GM21717 (cell line): Measurements from ENCODE around the gene ATF6.
"Not testable (repeated sequence)": the region's sequence is repeated elsewhere in the genome, so short reads cannot be mapped to it uniquely, and the experiment has no call there.

Source experiments
- ATAC-seq: cut with Tn5 transposase; IDR thresholded peaks from one replicate; pipeline ENCODE4 v1.9.1; 2021; ENCODE audit warnings: mild to moderate bottlenecking, moderate library complexity; ENCODE audit not compliant: unreplicated experiment

The ATF6 gene

GRCh38 chr1:161826478-161826877, 60.4 kb downstream of the ATF6 start:
- no peak for ATAC-seq

GRCh38 chr1:161827786-161828185, 61.7 kb downstream of the ATF6 start:
- ATAC-seq = no peak

- not testable (repeated sequence) for ATAC-seq
These were observed 66.3 kb downstream of the ATF6 start for GRCh38 chr1:161832299-161832907.

GRCh38 chr1:161834967-161835550, 68.9 kb downstream of the ATF6 start:
- no peak for ATAC-seq

- ATAC-seq = no peak
These were observed 69.9 kb downstream of the ATF6 start for GRCh38 chr1:161836018-161836417.

GRCh38 chr1:161838362-161838761, 72.2 kb downstream of the ATF6 start:
- ATAC-seq = no peak

GRCh38 chr1:161838885-161839284, 72.8 kb downstream of the ATF6 start:
- ATAC-seq = no peak

- no peak for ATAC-seq
These were observed 73.5 kb downstream of the ATF6 start for GRCh38 chr1:161839591-161839990.

GRCh38 chr1:161840363-161840762, 74.2 kb downstream of the ATF6 start:
- ATAC-seq = no peak

- ATAC-seq = no peak
These were observed 77.0 kb downstream of the ATF6 start for GRCh38 chr1:161843156-161843555.

GRCh38 chr1:161844696-161845095, 78.6 kb downstream of the ATF6 start:
- ATAC-seq = no peak

- no peak for ATAC-seq
These were observed 82.6 kb downstream of the ATF6 start for GRCh38 chr1:161848676-161849075.

- no peak for ATAC-seq
These were observed 83.4 kb downstream of the ATF6 start for GRCh38 chr1:161849518-161849917.

- ATAC-seq = no peak
These were observed 89.1 kb downstream of the ATF6 start for GRCh38 chr1:161855260-161855659.

- ATAC-seq = no peak
These were observed 92.2 kb downstream of the ATF6 start for GRCh38 chr1:161858271-161858670.

GRCh38 chr1:161863549-161863948, 97.4 kb downstream of the ATF6 start:
- ATAC-seq = no peak

- ATAC-seq = no peak
These were observed 98.5 kb downstream of the ATF6 start for GRCh38 chr1:161864577-161864976.

- ATAC-seq = no peak
These were observed 100.1 kb downstream of the ATF6 start for GRCh38 chr1:161866241-161866640.

- no peak for ATAC-seq
These were observed 102.7 kb downstream of the ATF6 start for GRCh38 chr1:161868832-161869231.

- no peak for ATAC-seq
These were observed 103.2 kb downstream of the ATF6 start for GRCh38 chr1:161869291-161869690.

- ATAC-seq = no peak
These were observed 106.4 kb downstream of the ATF6 start for GRCh38 chr1:161872506-161872905.

- no peak for ATAC-seq
These were observed 113.1 kb downstream of the ATF6 start for GRCh38 chr1:161879261-161879660.

GRCh38 chr1:161884475-161884874, 118.4 kb downstream of the ATF6 start:
- ATAC-seq = no peak
